Lower lobe of right lung (tissue), 2 donors: ENCODE results near the gene DHRS12. TPM values are rescaled to one million over a fixed set of nuclear protein-coding genes. Genes with fewer than 3 reads are reported as not detected.

Source experiments
- ATAC-seq, 2 donors: fragments of 200-7000 bp; cut with Tn5 transposase; one replicate each; pipeline ENCODE4 v1.9.1; 2020 to 2022; ENCODE audit warnings: mild to moderate bottlenecking in 2 of 2, moderate library complexity in 2 of 2
- DNase-seq: peaks from one replicate; pipeline ENCODE4 v3.0.0-alpha.2; 2020
- H3K27ac ChIP-seq: fragments of 200-600 bp; one replicate; pipeline ENCODE4 v1.8.0; 2022
- H3K27me3 ChIP-seq: fragments of 200-600 bp; one replicate; pipeline ENCODE4 v1.8.0; 2022; ENCODE audit warnings: low read depth
- H3K36me3 ChIP-seq: fragments of 200-600 bp; one replicate; pipeline ENCODE4 v1.8.0; 2022; ENCODE audit warnings: mild to moderate bottlenecking
- H3K4me1 ChIP-seq: fragments of 200-600 bp; one replicate; pipeline ENCODE4 v1.8.0; 2022
- H3K4me3 ChIP-seq: fragments of 200-600 bp; one replicate; pipeline ENCODE4 v1.8.0; 2022; ENCODE audit warnings: mild to moderate bottlenecking
- H3K9me3 ChIP-seq: fragments of 200-600 bp; one replicate; pipeline ENCODE4 v1.8.0; 2022
- CTCF ChIP-seq: fragments of 200-600 bp; IDR thresholded peaks from one replicate; pipeline ENCODE4 v1.8.0; 2022; ENCODE audit warnings: antibody characterized with exemption, mild to moderate bottlenecking
- intact Hi-C: fragments of 100-400 bp; cut with DNase I; formaldehyde crosslinking; loops from one replicate; pipeline ENCODE4 v1.11.0; 2022
- total RNA-seq: library from RNA; stranded (reverse); fragmentation: NEBNext Ultra II Directional; extraction: Animal tissue kit (Norgen Biotek cat#: 25700); gene quantifications from one replicate; pipeline ENCODE4 v1.2.1, GENCODE V29; 2021
- donor health status: DM: no; HTN: yes; CAD: no; lungs with severe emphysema.

The DHRS12 gene
- total RNA-seq, 1 donor from 2014 or later, result 13.4 TPM

DNA sequence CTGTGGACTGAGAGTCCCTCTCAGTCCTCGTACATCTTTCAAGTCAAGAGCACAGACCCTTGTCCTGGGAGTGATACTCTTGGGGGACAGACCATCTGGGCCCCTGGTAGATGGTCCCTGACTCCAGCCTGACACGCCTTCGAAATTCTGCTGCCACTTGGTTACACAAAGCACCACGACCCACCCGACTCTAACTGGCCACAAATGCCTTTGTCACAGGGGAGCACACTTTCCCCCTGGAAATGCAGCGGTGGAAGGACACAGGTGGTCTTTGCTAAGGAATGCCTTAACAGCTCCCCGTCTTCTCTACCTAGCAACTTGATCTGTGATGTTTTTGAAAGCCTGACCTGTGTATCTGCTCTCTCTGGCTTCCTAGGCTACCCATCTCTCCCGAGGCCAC is 13.8 kb upstream of the DHRS12 start:
- Histone ChIP-seq H3K36me3 (no peaks in the 10 kb centered on the region), H3K4me3 (no peak overlapping the region), H3K4me1 (peaks cover 16% of the 10 kb centered on the region), H3K27ac (no peak overlapping the region), H3K27me3 (no peaks in the 10 kb centered on the region), H3K9me3 (no peaks in the 10 kb centered on the region)
- intact Hi-C loops, result no loop called here
- DNase-seq (no peak), ATAC-seq (no peak)
- no peak for TF ChIP-seq CTCF

DNA sequence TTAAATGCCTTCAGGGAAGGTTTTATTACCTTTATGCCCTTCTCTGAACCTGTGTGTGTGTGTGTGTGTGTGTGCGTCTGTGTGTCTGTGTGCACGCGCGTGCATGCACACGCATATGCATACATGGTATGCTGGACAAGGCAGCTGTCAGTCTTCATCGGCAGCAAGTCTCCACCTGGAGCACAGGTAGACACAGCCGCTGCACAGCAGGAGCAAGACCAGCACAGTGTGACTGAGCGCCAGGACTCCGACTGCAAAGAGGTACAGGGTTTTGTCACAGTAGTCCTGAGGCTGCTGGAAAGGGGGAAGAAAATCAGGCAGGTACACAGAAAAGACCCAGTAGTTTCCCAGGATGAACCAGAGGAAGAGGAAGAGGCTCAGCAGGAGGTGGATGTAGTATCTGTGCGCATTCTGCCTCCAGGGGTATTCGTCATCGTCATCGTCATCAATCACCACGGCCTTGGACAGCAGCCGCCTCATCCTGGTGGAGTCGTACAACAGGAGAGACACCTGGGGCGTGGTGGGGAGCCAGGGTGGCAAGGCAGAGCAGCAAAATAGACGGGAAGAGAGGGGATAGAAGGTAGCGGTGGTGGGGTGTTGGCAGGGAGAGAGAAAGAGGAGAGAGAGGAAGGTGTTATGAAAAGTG is 12.8 kb upstream of the DHRS12 start:
- intact Hi-C loops, result no loop called here
- Histone ChIP-seq H3K9me3 (no peaks in the 10 kb centered on the region), H3K36me3 (no peaks in the 10 kb centered on the region), H3K4me1 (peaks cover 13% of the 10 kb centered on the region), H3K4me3 (no peak overlapping the region), H3K27me3 (no peaks in the 10 kb centered on the region), H3K27ac (no peak overlapping the region)
- no peak for DNase-seq
- ATAC-seq, result no peak
- no peak for TF ChIP-seq CTCF

GRCh38 chr13:51815848-51816247 is 11.9 kb upstream of the DHRS12 start:
- Histone ChIP-seq H3K27ac (no peak overlapping the region), H3K9me3 (no peaks in the 10 kb centered on the region), H3K36me3 (no peaks in the 10 kb centered on the region), H3K4me1 (peaks cover 13% of the 10 kb centered on the region), H3K27me3 (no peaks in the 10 kb centered on the region), H3K4me3 (no peak overlapping the region)
- ATAC-seq (peak; percentile 37 to 44), DNase-seq (no peak)
- no peak for TF ChIP-seq CTCF
- intact Hi-C loops, result no loop called here

- Histone ChIP-seq H3K27me3 (no peaks in the 10 kb centered on the region), H3K4me3 (peak overlapping the region; percentile 38), H3K27ac (no peak overlapping the region)
Observed at GRCh38 chr13:51814825-51815650, 11.1 kb upstream of the DHRS12 start.

GRCh38 chr13:51814071-51814470 is 10.1 kb upstream of the DHRS12 start:
- no peaks in the 10 kb centered on the region for H3K9me3 ChIP-seq
- H3K4me1 ChIP-seq, result peaks cover 13% of the 10 kb centered on the region
- H3K4me3 ChIP-seq, result no peak overlapping the region
- no peak for DNase-seq
- no peaks in the 10 kb centered on the region for H3K27me3 ChIP-seq
- intact Hi-C loops, result no loop called here
- no peak overlapping the region for H3K27ac ChIP-seq
- no peak for ATAC-seq
- H3K36me3 ChIP-seq, result no peaks in the 10 kb centered on the region
- TF ChIP-seq CTCF, result no peak

More at GRCh38 chr13:51814825-51815650, 11.1 kb upstream of the DHRS12 start:
- intact Hi-C loops, result no loop called here
- DNase-seq (no peak), ATAC-seq (peak; percentile 82 to 93)
- Histone ChIP-seq H3K36me3 (no peaks in the 10 kb centered on the region), H3K9me3 (no peaks in the 10 kb centered on the region), H3K4me1 (peaks cover 13% of the 10 kb centered on the region)
- peak; percentile 86 for TF ChIP-seq CTCF
